Measurements from ENCODE around the gene ZNF629.

ZNF629 gene

GRCh38 chr16:30748634-30749445, 38.2 kb downstream of the ZNF629 start:
- peak in 1 of 2 donors; percentile 15 for DNase-seq (ENCODE audit: low read depth in 2 of 2)

GRCh38 chr16:30747799-30748633, 39.0 kb downstream of the ZNF629 start, which contains the start of gene PHKG2:
Gene PHKG2 (plus strand): TSS chr16:30748425. CDS start chr16:30748821, 396 bp downstream.
- DNase-seq (ENCODE audit: low read depth in 2 of 2): peak; percentile 98

- no peak for DNase-seq (ENCODE audit: low read depth in 2 of 2)
These were observed 39.7 kb downstream of the ZNF629 start for GRCh38 chr16:30747331-30747730.

GRCh38 chr16:30746638-30747175, 40.3 kb downstream of the ZNF629 start:
- no peak for DNase-seq (ENCODE audit: low read depth in 2 of 2)

GRCh38 chr16:30745082-30745481, 41.9 kb downstream of the ZNF629 start:
- DNase-seq (ENCODE audit: low read depth in 2 of 2): no peak

GRCh38 chr16:30744183-30744582, 42.8 kb downstream of the ZNF629 start:
- no peak for DNase-seq (ENCODE audit: low read depth in 2 of 2)

- DNase-seq (ENCODE audit: low read depth in 2 of 2): no peak
These were observed 43.3 kb downstream of the ZNF629 start for GRCh38 chr16:30743716-30744115.

- no peak for DNase-seq (ENCODE audit: low read depth in 2 of 2)
These were observed 45.5 kb downstream of the ZNF629 start for GRCh38 chr16:30741461-30741914.

GRCh38 chr16:30740364-30741251, 46.4 kb downstream of the ZNF629 start:
- peak in 1 of 2 donors; percentile 9 for DNase-seq (ENCODE audit: low read depth in 2 of 2)

GRCh38 chr16:30738984-30739951, 47.7 kb downstream of the ZNF629 start:
- DNase-seq (ENCODE audit: low read depth in 2 of 2): no peak

GRCh38 chr16:30737794-30738648, 49.0 kb downstream of the ZNF629 start:
- DNase-seq (ENCODE audit: low read depth in 2 of 2): no peak

- no peak for DNase-seq (ENCODE audit: low read depth in 2 of 2)
These were observed 49.8 kb downstream of the ZNF629 start for GRCh38 chr16:30736995-30737793.

- no peak for DNase-seq (ENCODE audit: low read depth in 2 of 2)
These were observed 55.6 kb downstream of the ZNF629 start for GRCh38 chr16:30731411-30731810.

- DNase-seq (ENCODE audit: low read depth in 2 of 2): no peak
These were observed 57.9 kb downstream of the ZNF629 start for GRCh38 chr16:30728899-30729672.
